Measurements from ENCODE around the gene RUFY2. TPM values are rescaled to one million over a fixed set of nuclear protein-coding genes. Genes with fewer than 3 reads are reported as not detected.

The RUFY2 gene
- total and polyA plus RNA-seq, 2 donors (not counting 3 experiments of a cell fraction or from before 2014, with no cell fraction given) = 5.7 to 24.2 TPM

DNA sequence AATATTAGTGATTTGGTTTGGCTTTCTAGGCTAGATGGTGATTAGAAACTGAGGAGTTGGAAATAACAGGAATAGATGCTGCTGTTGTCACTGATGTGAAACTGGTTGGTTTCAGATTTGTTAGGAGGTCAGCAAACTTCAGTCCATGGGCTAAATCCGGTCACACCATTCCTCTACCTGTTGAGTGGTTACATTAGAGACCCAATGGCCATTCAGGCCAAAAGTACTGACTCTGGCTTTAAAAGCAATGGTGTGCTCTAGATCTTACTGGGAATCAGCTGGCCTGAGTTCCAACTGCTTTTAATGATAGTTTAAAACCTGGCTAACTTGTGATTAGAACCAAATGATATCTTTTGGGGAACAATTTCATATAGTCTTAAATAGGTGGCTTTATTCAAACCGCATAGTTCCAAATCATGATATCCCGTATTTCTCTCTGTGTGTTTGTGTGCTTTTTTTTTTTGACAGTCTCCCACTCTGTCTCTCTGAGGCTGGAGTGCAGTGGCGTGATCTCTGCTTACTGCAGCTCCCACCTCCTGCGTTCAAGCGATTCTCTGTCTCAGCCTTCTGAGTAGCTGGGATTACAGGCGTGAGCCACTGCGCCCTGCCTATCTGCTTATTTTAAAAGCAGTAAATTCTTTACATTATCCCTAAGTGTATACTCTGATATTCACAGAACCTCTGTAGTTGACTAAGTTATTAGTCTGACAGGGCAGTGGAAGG is 66.6 kb downstream of the RUFY2 start:
- FAIRE-seq = no peak
- peaks cover 26% of the 10 kb centered on the region for H4K20me1 ChIP-seq (replicated peaks; ENCODE audit: control insufficient read depth, extremely low read depth, insufficient read depth, low read length)
- no peaks in the 10 kb centered on the region for H3K9me3 ChIP-seq (replicated peaks; ENCODE audit: control insufficient read depth, insufficient read depth, low read length)
- TF ChIP-seq, protein P1, sequence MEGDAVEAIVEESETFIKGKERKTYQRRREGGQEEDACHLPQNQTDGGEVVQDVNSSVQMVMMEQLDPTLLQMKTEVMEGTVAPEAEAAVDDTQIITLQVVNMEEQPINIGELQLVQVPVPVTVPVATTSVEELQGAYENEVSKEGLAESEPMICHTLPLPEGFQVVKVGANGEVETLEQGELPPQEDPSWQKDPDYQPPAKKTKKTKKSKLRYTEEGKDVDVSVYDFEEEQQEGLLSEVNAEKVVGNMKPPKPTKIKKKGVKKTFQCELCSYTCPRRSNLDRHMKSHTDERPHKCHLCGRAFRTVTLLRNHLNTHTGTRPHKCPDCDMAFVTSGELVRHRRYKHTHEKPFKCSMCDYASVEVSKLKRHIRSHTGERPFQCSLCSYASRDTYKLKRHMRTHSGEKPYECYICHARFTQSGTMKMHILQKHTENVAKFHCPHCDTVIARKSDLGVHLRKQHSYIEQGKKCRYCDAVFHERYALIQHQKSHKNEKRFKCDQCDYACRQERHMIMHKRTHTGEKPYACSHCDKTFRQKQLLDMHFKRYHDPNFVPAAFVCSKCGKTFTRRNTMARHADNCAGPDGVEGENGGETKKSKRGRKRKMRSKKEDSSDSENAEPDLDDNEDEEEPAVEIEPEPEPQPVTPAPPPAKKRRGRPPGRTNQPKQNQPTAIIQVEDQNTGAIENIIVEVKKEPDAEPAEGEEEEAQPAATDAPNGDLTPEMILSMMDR (IDR thresholded peaks at IDR 0.05; ENCODE audit: extremely low read depth in 1 of 2, insufficient read depth in 1 of 2, low read depth in 1 of 2, low read length in 2 of 2) = no peak
- no peak for TF ChIP-seq POLR2AphosphoS5 (IDR thresholded peaks at IDR 0.05; ENCODE audit: insufficient read depth, low read depth, low read length)
- H3K4me2 ChIP-seq (ENCODE audit: insufficient read depth, low read length) = no peak overlapping the region
- H3K27ac ChIP-seq (ENCODE audit: insufficient read depth, low read depth, low read length) = no peak overlapping the region
- DNase-seq (ENCODE audit: low read depth, low spot score) = no peak
- no peak overlapping the region for H3K9ac ChIP-seq (replicated peaks; ENCODE audit: extremely low read depth, insufficient read depth, low read length)
- dilution Hi-C loops (cut with MboI; ENCODE audit: extremely low pct_ligation_motif_present, low sequenced_read_pairs) (no loop called here), intact Hi-C loops (cut with micrococcal nuclease) (no loop called here)
- H2AFZ ChIP-seq (ENCODE audit: low read depth, low read length) = no peak overlapping the region
- no peaks in the 10 kb centered on the region for H3K9me1 ChIP-seq (replicated peaks; ENCODE audit: control insufficient read depth, extremely low read depth, insufficient read depth, low read length)
- no TSS peak for BruUV-seq (replicated peaks)
- H3K4me3 ChIP-seq (replicated peaks in 1 of 3; ENCODE audit: insufficient read depth in 1 of 3, low read depth in 1 of 3, low read length in 3 of 3) = no peak overlapping the region
- ChIA-PET POLR2A (no interaction called here), CTCF (interaction anchor here (1.0 to 3.2 kb wide), 2 partner anchors 8 to 128 kb away, joined by 3 to 12 read pairs; no protein-coding TSS in a partner anchor)
- no peaks in the 10 kb centered on the region for H3K27me3 ChIP-seq (ENCODE audit: control insufficient read depth in 2 of 2, insufficient read depth in 2 of 2, low read length in 2 of 2)
- peaks cover 21% of the 10 kb centered on the region for H3K4me1 ChIP-seq (ENCODE audit: control insufficient read depth, extremely low read depth, insufficient read depth, low read length)
- peaks cover 76% of the 10 kb centered on the region for H3K79me2 ChIP-seq (ENCODE audit: control insufficient read depth, insufficient read depth, low read length)
- H3K36me3 ChIP-seq (ENCODE audit: control insufficient read depth in 2 of 2, extremely low read depth in 1 of 2, insufficient read depth in 2 of 2, low read length in 2 of 2) = peaks cover 18 to 46% of the 10 kb centered on the region in 2 experiments

DNA sequence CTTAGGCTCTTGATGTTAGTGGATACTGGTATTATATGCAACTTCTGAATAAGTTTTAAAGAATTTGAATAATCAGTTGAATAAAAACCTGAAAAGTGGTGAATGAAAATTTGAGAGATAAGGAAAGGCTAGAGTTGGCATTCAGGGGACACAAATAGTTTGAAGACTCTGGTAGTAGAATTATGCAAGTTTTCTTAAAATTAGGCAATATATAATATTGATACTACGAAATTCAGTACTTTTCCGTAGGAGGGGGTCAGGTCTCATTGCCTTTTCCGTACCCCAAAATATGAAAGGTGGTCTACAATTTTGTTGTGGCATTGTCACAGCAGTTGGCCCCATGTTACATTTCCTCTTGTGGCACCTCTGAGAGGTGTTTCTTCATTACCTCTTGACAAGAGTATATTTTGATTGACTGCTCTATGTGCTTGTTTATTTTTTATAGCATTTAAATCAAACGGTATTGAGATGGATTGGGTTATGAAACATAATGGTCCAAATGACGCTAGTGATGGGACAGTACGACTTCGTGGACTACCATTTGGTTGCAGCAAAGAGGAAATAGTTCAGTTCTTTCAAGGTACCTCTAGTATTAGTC is 70.2 kb downstream of the RUFY2 start:
- Histone ChIP-seq H3K9me3 (replicated peaks; ENCODE audit: control insufficient read depth, insufficient read depth, low read length) (no peaks in the 10 kb centered on the region), H4K20me1 (replicated peaks; ENCODE audit: control insufficient read depth, extremely low read depth, insufficient read depth, low read length) (peaks cover 32% of the 10 kb centered on the region), H3K4me1 (ENCODE audit: control insufficient read depth, extremely low read depth, insufficient read depth, low read length) (peaks cover 20% of the 10 kb centered on the region), H3K36me3 (ENCODE audit: control insufficient read depth in 2 of 2, extremely low read depth in 1 of 2, insufficient read depth in 2 of 2, low read length in 2 of 2) (peaks cover 18 to 28% of the 10 kb centered on the region in 2 experiments), H3K4me2 (ENCODE audit: insufficient read depth, low read length) (peak overlapping the region; percentile 98), H3K9ac (replicated peaks; ENCODE audit: extremely low read depth, insufficient read depth, low read length) (no peak overlapping the region), H3K27ac (ENCODE audit: insufficient read depth, low read depth, low read length) (no peak overlapping the region), H2AFZ (ENCODE audit: low read depth, low read length) (no peak overlapping the region), H3K27me3 (ENCODE audit: control insufficient read depth in 2 of 2, insufficient read depth in 2 of 2, low read length in 2 of 2) (no peaks in the 10 kb centered on the region), H3K9me1 (replicated peaks; ENCODE audit: control insufficient read depth, extremely low read depth, insufficient read depth, low read length) (no peaks in the 10 kb centered on the region), H3K79me2 (ENCODE audit: control insufficient read depth, insufficient read depth, low read length) (peaks cover 99% of the 10 kb centered on the region), H3K4me3 (replicated peaks in 1 of 3; ENCODE audit: insufficient read depth in 1 of 3, low read depth in 1 of 3, low read length in 3 of 3) (no peak overlapping the region)
- CTCF ChIA-PET = interaction anchor here (3.2 kb wide), 1 partner anchor 12 kb away, joined by 12 read pairs; no protein-coding TSS in a partner anchor
- POLR2A ChIA-PET = no interaction called here
- no peak for DNase-seq (ENCODE audit: low read depth, low spot score)
- intact Hi-C loops (cut with micrococcal nuclease) = no loop called here
- no TSS peak for BruUV-seq (replicated peaks)
- no peak for TF ChIP-seq GATA2 (IDR thresholded peaks at IDR 0.05; ENCODE audit: insufficient read depth, insufficient read length, low read depth, low read length)
- no peak for TF ChIP-seq FOS (IDR thresholded peaks at IDR 0.05; ENCODE audit: borderline replicate concordance, insufficient read depth, low read length)
- no peak for TF ChIP-seq MYC (IDR thresholded peaks at IDR 0.05; ENCODE audit: low read depth, low read length)
- no peak for TF ChIP-seq EZH2 (IDR thresholded peaks at IDR 0.05; ENCODE audit: borderline replicate concordance, low read depth, low read length, severe bottlenecking)
- TF ChIP-seq POLR2AphosphoS5 (IDR thresholded peaks at IDR 0.05; ENCODE audit: insufficient read depth, low read depth, low read length) = no peak
- TF ChIP-seq, protein P2, sequence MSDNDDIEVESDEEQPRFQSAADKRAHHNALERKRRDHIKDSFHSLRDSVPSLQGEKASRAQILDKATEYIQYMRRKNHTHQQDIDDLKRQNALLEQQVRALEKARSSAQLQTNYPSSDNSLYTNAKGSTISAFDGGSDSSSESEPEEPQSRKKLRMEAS (IDR thresholded peaks at IDR 0.05; ENCODE audit: insufficient read depth, insufficient read length) = no peak
- FAIRE-seq = no peak
- dilution Hi-C loops (cut with MboI; ENCODE audit: extremely low pct_ligation_motif_present, low sequenced_read_pairs) = no loop called here

Data from endothelial cell of umbilical vein (primary cell).